Thymus (tissue), 11 donors: ENCODE results near the gene TTC39C. TPM values are rescaled to one million over a fixed set of nuclear protein-coding genes. Genes with fewer than 3 reads are reported as not detected.
"Not testable (repeated sequence)": the region's sequence is repeated elsewhere in the genome, so short reads cannot be mapped to it uniquely, and the experiment has no call there.

Source experiments
- DNase-seq, 9 donors: peaks; one replicate each; pipeline ENCODE4 v3.0.0-alpha.2; 2013; ENCODE audit warnings: low spot score in 9 of 9, low read depth in 6 of 9, missing footprints in 1 of 9
- H3K27ac ChIP-seq, 2 donors: one replicate each; pipeline ENCODE4 v1.5.1; 2013; ENCODE audit warnings: control low read depth in 1 of 2, low read depth in 1 of 2, low read length in 1 of 2, mild to moderate bottlenecking in 1 of 2, moderate library complexity in 1 of 2
- H3K27me3 ChIP-seq, 2 donors: one replicate each; pipeline ENCODE4 v1.5.1; 2013; ENCODE audit warnings: low read length in 1 of 2; ENCODE audit not compliant: control insufficient read depth in 2 of 2, insufficient read depth in 1 of 2
- H3K36me3 ChIP-seq, 2 donors: one replicate each; pipeline ENCODE4 v1.5.1; 2013; ENCODE audit warnings: low read length in 1 of 2, mild to moderate bottlenecking in 1 of 2, moderate library complexity in 1 of 2; ENCODE audit not compliant: control insufficient read depth in 2 of 2, insufficient read depth in 2 of 2
- H3K4me1 ChIP-seq, 2 donors: one replicate each; pipeline ENCODE4 v1.5.1; 2013; ENCODE audit warnings: low read length in 2 of 2; ENCODE audit not compliant: control insufficient read depth in 2 of 2, insufficient read depth in 2 of 2
- H3K4me3 ChIP-seq, 2 donors: one replicate each; pipeline ENCODE4 v1.5.1; 2013; ENCODE audit warnings: low read length in 2 of 2, control low read depth in 1 of 2, mild to moderate bottlenecking in 1 of 2
- H3K9me3 ChIP-seq, 2 donors: one replicate each; pipeline ENCODE4 v1.5.1; 2013; ENCODE audit warnings: low read length in 1 of 2, mild to moderate bottlenecking in 1 of 2; ENCODE audit not compliant: control insufficient read depth in 2 of 2, insufficient read depth in 1 of 2
- whole genome bisulfite sequencing: extraction: QIAGEN DNeasy Blood & Tissue Kit; methylation state at CpG from one replicate; pipeline ENCODE4 v1.1.7; 2013; 5-methylcytosine and 5-hydroxymethylcytosine counted together
- polyA plus RNA-seq: library from polyadenylated mRNA; stranded (reverse); fragments of 200-250 nt; gene quantifications from one replicate; pipeline ENCODE4 v1.2.3, GENCODE V29; 2013
- total RNA-seq: library from RNA; stranded (reverse); fragments of 120-200 nt; gene quantifications from one replicate; pipeline ENCODE4 v1.2.4, GENCODE V29; 2013
- donor health status: healthy.

The TTC39C gene
- total and polyA plus RNA-seq, 2 donors = 28.0 to 33.7 TPM

DNA sequence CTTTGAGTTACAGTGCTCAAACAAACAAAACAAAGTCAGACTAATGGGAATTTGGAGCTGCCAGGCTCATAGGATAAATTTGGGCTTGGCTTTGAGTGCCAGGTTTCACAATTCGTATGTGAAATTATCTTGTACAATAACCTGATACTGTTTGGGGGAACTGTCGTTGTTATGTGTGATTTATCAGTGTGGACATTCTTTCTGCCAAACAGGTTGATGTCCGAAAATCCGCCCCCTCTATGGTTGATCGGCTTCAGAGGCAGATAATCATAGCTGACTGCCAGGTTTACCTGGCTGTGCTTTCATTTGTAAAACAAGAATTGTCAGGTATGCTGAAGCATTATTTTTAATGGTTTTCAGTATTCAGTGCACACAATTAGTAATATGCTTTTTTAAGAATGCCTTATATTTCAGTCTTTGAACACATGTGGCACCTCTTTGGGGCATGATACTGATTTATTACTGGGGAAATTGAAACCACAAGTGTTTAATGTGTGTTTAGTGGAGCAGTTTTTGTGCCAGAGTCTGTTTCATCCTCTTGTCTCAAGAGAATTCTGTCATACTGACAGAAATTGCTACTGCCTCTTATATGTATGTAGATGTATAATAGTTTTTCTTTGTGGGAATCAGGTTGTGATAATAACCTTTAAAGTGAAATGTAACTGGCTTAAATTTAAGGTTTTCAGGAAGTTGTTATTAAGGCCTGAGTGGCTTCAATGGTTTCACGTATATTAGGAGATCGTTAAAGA, 54.6 kb downstream of the TTC39C start:
- no peak overlapping the region for H3K27ac ChIP-seq
- WGBS = 92% methylated on average over 7 of the region's 7 CpGs

DNA sequence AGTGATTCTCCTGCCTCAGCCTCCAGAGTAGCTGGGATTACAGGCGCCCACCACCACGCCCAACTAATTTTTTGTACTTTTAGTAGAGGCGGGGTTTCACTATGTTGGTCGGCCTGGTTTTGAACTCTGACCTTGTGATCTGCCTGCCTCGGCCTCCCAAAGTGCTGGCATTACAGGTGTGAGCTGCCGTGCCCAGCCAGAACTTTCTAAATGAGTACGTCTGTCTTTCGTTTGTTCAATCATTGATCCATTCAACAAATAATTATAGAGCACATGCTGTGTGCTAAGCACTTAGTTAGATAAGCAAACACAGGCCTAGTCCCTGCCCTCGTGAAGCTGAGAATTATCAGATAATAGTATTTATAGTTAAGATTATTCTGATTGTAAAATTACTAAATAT, 56.5 kb downstream of the TTC39C start:
- H3K27me3 ChIP-seq = no peaks in the 10 kb centered on the region
- H3K36me3 ChIP-seq = peaks cover 8 to 25% of the 10 kb centered on the region in 2 donors
- no peaks in the 10 kb centered on the region for H3K9me3 ChIP-seq
- DNase-seq = no peak
- H3K27ac ChIP-seq = no peak overlapping the region
- WGBS = 97% methylated on average over 9 of the region's 9 CpGs
- H3K4me3 ChIP-seq = no peak overlapping the region
- H3K4me1 ChIP-seq = peaks cover 0 to 5% of the 10 kb centered on the region in 2 donors

More for the DNA sequence above, 54.6 kb downstream of the TTC39C start:
- Histone ChIP-seq H3K9me3 (no peaks in the 10 kb centered on the region), H3K36me3 (peaks cover 8 to 24% of the 10 kb centered on the region in 2 donors), H3K27me3 (no peaks in the 10 kb centered on the region), H3K4me3 (no peak overlapping the region), H3K4me1 (no peaks in the 10 kb centered on the region)
- no peak for DNase-seq

DNA sequence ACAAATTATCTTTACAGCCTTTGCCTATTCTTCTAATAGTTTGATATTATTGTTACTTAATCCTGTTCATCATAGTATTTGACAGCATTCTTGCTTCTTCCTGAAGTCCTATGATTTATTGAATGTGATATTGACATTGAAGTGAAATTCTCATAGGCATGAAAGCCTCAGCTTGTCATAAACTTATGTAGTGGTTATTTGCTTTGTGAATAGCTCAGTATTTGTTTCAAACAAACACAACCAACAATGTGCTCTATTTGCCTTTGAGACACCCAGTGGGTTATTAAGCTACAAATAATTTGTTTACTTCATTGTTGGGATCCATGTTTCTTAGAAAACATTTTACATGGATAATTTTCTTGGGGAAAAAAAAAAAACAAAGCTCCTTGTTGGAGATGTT, 57.2 kb downstream of the TTC39C start:
- Histone ChIP-seq H3K4me1 (peaks cover 4 to 7% of the 10 kb centered on the region in 2 donors), H3K9me3 (no peaks in the 10 kb centered on the region), H3K27me3 (no peaks in the 10 kb centered on the region), H3K36me3 (peaks cover 7 to 18% of the 10 kb centered on the region in 2 donors), H3K27ac (no peak overlapping the region), H3K4me3 (no peak overlapping the region)
- no peak for DNase-seq

DNA sequence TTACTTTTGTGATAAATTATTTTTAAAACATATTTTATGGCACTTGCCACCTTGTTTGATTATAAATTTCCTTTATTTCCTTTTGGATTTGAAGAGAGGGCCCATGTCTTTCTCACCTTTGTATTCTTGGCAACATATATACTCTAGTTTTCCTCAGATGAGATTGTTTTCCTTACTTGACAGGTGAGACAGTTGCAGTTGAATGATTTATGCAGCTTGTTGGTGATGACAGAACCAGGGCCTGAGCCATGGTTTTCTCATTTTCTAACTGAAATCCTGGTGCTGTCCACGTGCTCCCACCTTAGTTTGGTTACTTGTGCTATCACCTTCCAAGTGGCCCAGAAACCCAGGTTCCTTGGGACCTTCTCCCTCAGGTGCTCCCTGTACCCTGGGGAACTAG, 58.2 kb downstream of the TTC39C start:
- no peak overlapping the region for H3K4me3 ChIP-seq
- H3K4me1 ChIP-seq = peaks cover 4 to 7% of the 10 kb centered on the region in 2 donors
- H3K27ac ChIP-seq = no peak overlapping the region
- 86% methylated on average over 1 of the region's 1 CpG for WGBS
- H3K9me3 ChIP-seq = no peaks in the 10 kb centered on the region
- no peak for DNase-seq
- H3K36me3 ChIP-seq = peaks cover 3 to 13% of the 10 kb centered on the region in 2 donors
- no peaks in the 10 kb centered on the region for H3K27me3 ChIP-seq

DNA sequence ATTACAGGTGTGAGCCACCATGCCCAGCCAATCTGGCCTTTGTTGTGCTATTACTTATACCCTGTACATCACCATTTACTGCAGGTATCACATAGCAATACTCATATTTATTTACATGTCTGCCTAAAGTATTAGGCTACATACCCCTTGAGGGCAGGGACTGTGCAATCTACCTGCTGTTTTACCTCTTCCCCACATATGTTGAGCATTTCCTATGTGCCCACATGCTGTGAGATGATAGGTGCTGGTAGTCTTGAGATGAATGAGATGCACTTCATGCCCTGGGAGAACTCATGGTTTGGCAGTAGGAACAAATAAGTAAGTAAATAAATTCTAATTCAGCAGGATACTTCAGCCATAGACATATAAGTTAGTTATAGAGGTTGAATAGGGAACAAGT, 59.2 kb downstream of the TTC39C start:
- Histone ChIP-seq H3K27ac (no peak overlapping the region), H3K4me1 (peaks cover 4 to 7% of the 10 kb centered on the region in 2 donors), H3K27me3 (no peaks in the 10 kb centered on the region), H3K36me3 (peaks cover 3 to 13% of the 10 kb centered on the region in 2 donors), H3K4me3 (no peak overlapping the region), H3K9me3 (no peaks in the 10 kb centered on the region)
- no peak for DNase-seq

DNA sequence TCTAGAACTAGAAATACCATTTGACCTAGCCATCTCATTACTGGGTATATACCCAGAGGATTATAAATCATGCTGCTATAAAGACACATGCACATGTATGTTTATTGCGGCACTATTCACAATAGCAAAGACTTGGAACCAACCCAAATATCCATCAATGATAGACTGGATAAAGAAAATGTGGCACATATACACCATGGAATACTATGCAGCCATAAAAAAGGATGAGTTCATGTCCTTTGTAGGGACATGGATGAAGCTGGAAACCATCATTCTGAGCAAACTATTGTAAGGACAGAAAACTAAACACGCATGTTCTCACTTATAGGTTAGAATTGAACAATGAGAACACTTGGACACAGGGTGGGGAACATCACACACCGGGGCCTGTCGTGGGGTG, 60.2 kb downstream of the TTC39C start:
- not testable (repeated sequence) for DNase-seq, H3K4me1 ChIP-seq, H3K27ac ChIP-seq, H3K9me3 ChIP-seq, H3K27me3 ChIP-seq, H3K4me3 ChIP-seq
- WGBS = 99% methylated on average over 3 of the region's 4 CpGs
- H3K36me3 ChIP-seq = peaks cover 3 to 13% of the 10 kb centered on the region in 2 donors

DNA sequence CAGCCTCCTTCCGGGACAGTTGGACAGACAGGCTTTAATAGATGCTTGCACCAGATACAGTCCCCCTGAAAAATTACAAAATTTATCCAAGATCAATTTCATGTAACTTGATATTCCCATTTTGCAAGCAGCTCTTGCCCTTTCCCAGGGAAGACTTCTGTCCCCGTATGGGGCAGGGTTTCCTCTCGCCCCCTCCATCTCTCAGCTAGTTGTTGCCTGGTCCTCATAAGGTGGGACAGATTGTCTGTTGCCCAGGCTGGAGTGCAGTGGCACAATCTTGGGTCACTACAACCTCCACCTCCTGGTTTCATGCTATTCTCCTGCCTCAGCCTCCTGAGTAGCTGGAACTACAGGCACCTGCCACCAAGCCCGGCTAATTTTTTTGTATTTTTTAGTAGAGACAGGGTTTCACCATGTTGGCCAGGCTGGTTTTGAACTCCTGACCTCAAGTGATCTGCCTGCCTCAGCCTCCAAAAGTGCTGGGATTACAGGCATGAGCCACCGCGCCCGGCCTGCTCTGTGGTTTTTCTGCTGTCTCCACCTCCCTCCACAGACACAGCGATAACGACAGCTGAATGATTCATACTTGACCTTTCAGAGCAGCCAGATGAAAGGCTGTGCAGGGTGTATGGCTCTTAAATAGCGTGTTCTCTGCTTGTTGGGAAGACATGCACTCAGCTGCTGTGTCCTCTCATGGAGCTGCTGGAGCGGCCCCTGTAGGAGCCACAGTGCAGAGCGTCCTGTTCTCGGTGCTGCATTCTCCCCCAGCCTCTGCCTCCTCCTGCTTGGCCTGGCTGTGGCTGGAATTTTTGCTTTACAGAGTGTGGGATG, 61.4 kb downstream of the TTC39C start:
- WGBS = 75% methylated on average over 13 of the region's 13 CpGs
- Histone ChIP-seq H3K4me1 (peaks cover 4 to 7% of the 10 kb centered on the region in 2 donors), H3K27me3 (no peaks in the 10 kb centered on the region), H3K36me3 (peaks cover 7 to 19% of the 10 kb centered on the region in 2 donors), H3K27ac (peak overlapping the region in 1 of 2 donors; percentile 73), H3K4me3 (no peak overlapping the region), H3K9me3 (no peaks in the 10 kb centered on the region)
- peak in 4 of 9 donors; percentile 19 to 52 (median 24) for DNase-seq

DNA sequence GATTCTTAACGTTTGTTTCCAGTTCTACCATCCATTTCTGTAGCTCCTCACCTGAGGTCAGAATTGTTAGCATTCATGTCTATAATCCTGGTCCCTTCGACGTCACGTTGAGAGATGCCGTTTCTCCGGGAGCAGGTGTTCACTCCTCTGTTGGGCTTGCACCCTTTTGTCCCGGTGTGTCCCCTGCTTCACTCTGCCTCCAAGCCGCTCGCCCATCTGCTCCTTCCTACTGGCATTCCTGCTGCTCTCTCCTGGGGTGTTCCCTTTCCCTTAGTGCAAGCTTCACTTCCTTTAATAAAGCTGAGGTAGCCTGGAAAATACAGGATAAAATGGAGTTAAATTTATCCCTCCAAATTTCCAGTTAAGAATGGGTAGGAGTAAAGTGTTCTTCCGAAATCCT, 62.4 kb downstream of the TTC39C start:
- no peaks in the 10 kb centered on the region for H3K9me3 ChIP-seq
- no peaks in the 10 kb centered on the region for H3K27me3 ChIP-seq
- no peak overlapping the region for H3K27ac ChIP-seq
- peaks cover 7 to 19% of the 10 kb centered on the region in 2 donors for H3K36me3 ChIP-seq
- WGBS = 96% methylated on average over 10 of the region's 10 CpGs
- DNase-seq = no peak
- peaks cover 4 to 7% of the 10 kb centered on the region in 2 donors for H3K4me1 ChIP-seq
- no peak overlapping the region for H3K4me3 ChIP-seq

DNA sequence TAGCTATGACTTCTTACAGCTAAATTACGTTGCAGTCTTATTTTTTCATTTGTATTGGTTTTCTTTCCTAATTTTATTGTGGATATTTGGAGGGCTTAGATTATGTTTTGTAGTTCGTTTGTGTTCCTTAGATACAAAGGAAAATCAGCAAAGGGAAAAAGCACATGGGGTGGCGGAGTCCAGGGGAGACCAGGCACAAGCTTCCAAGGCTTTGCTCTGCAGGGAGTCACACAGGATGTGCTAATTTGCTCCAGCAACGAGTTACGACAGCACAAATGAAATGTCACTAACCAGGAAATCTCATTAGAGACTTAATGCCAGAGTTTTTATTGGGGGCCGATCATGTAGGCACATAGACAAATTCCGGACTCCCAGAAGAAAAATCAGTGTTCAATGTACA, 63.8 kb downstream of the TTC39C start:
- H3K9me3 ChIP-seq = no peaks in the 10 kb centered on the region
- H3K36me3 ChIP-seq = peaks cover 7 to 21% of the 10 kb centered on the region in 2 donors
- H3K4me1 ChIP-seq = peaks cover 4 to 7% of the 10 kb centered on the region in 2 donors

More for the DNA sequence above, 63.8 kb downstream of the TTC39C start:
- no peak for DNase-seq
- Histone ChIP-seq H3K27ac (no peak overlapping the region), H3K27me3 (no peaks in the 10 kb centered on the region), H3K4me3 (no peak overlapping the region)
- 89% methylated on average over 7 of the region's 7 CpGs for WGBS
